ENCODE measurements around the gene BCHE.
"Not testable (repeated sequence)": the region's sequence is repeated elsewhere in the genome, so short reads cannot be mapped to it uniquely, and the experiment has no call there.

Gene BCHE

GRCh38 chr3:165815682-165816081, 21.5 kb downstream of the BCHE start:
- DNase-seq = no peak

DNA sequence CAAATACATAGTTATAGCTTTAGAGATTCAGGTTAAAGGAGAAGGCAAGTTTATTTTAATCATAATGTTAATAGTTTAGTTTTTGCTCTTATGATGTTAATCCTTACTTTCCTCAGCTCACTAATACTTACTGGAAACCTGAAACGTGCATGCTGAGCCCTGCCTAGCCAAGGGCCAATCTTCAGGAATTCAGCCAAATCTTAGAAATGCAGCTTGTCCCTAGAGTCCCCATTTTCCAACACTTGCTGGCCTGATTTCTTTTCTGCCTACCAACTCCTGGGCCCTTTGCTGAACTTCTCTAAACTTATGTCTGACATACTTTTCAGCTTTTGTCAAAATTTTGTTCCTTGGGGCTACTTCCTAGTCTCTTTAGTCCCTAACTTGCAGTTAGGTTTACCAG, 22.8 kb downstream of the BCHE start:
- no peak for DNase-seq

DNA sequence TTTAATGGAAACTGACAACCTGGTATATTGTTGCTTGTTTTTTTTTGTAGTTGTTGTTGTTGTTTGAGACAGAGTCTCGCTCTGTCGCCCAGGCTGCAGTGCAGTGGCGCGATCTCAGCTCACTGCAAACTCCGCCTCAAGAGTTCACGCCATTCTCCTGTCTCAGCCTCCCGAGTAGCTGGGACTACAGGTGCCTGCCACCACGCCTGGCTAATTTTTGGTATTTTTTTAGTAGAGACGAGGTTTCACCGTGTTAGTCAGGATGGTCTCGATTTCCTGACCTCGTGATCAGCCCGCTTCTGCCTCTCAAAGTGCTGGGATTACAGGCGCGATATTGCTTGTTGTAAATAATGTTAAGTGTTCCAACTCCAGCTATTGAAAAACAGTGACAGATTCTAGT, 29.3 kb downstream of the BCHE start:
- DNase-seq = not testable (repeated sequence)

- no peak for DNase-seq
These were observed 31.2 kb downstream of the BCHE start for GRCh38 chr3:165805946-165806561.

DNA sequence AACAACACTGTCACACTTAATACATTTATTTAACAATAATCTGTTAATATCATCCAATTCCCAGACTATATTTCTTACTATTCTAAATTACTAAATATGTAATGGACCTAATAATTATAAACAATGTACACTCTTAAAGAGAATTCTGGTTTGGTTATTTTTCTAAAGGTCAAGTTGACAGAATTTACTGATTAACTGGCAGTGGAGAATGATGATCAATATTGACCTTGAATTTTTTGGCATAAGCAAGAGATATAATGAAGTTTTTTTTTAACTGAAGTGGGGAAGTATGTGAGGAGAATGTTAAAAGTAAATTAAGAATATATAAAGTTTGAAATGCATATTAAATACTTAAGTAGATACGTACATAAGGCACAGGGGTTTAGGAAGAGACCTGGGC, 33.8 kb downstream of the BCHE start:
- no peak for DNase-seq

DNA sequence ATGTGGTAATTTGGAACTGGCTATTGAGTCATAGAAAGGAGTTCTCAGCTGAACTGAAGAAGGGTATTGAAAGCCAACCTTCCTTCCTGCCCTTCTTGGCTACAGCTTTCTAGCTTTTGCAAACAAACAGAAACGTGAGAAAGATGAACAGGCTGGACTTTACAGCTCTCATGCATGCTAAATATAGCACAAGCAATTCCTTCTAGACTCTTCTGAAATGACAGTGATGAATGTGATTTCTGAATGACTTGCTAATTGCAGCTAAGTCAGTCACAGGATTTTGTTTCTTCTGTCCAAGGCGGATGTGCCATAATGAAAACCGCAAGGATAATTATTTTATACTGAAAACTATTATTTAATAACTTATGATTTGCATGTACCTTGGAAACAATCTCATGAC, 36.3 kb downstream of the BCHE start:
- DNase-seq = no peak

DNA sequence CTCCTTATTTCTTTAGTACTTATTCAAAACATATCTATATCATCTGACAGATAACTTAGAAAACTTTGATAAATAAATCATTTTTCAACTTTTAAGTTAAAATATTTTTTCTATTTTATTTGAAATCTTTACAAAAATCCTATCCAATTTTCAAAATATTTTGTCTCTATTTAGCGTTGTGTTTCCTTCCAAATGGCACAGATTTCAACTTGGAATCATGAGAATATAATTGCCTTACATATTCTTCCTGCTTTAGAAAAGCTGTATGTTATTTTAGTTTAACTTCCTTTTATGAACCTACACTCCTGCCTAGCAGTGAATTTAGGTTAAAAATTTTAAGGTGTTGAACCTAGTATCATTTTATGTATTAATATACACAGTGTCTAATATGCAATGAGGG, 38.2 kb downstream of the BCHE start:
- no peak for DNase-seq

DNA sequence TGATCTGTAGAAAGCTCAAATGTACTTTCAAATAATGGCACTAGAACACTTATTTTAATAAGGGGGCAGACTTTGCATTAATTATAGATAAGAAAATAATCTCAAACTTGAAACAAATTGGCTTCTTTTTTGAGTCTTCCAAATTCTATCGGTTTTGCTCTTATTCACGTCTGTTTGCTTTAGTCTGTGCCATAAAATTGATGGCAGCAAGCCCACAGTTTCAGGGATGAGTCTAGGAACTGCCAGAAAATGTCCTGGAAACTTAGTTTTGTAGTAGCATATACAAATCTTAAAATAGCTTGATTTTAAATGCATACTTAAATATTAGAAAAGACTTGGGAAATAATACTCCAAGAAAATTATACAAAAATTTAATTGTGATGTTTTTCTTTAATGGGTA, 39.7 kb downstream of the BCHE start:
- no peak for DNase-seq

- no peak for DNase-seq
These were observed 40.5 kb downstream of the BCHE start for GRCh38 chr3:165796701-165797100.

- no peak for DNase-seq
These were observed 48.7 kb downstream of the BCHE start for GRCh38 chr3:165788531-165788930.

DNA sequence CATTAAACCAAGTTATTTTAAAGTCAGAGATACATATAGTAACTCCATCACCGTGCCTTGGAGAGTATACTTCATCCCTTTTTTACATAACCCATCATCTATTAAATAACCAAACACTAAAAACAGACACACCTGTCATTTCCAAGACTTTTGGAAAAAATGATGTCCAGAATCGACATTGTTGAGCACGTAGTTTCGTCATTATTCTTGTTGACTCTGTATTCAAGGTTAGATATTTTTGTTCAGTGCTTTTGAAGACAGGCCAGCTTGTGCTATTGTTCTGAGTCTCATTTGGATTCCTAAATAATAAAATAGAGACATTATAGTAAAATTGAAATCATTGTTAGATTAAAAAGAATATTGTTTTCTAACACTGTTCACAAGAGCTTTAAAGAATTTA, 51.2 kb downstream of the BCHE start:
- DNase-seq = no peak

- DNase-seq = no peak
These were observed 52.9 kb downstream of the BCHE start for GRCh38 chr3:165784337-165784736.

DNA sequence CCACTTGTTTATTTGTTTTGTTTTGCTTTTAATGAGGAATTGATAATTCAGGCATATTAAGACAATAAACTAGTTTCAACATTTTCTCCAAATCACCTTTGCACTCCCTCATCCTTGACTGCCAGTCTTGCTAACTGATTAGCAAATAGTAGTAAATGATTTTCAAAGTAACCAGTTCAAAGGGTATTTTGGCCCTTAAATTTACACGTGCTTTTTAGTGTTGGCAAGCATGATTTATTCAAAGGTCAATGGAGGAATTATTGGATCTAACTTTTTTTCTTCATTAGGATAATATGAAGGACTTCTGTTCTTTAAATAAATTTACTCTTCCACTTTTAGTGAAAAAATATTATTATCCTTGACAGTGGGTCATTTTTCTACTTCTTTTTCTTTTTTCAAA, 53.8 kb downstream of the BCHE start:
- DNase-seq = no peak

- no peak for DNase-seq
These were observed 58.3 kb downstream of the BCHE start for GRCh38 chr3:165778891-165779290.

DNA sequence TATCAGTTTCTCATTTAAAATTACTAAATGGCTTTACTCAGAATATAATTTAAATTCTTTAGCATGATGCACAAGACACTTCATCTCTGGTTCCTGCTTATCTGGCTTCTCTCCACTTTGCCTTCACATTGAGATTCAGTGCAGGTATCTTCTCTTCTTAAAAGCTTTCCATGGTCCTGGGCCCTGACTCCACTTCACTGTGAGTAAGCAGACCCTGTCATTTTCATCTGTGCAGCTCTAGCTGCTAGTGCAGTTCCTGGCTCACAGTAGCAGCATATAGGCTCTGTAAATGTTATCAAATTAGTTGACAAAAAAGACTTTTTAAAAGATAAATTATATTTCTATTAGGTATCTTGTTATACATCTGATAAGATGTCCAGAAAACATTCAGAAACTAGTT, 58.8 kb downstream of the BCHE start:
- no peak for DNase-seq

DNA sequence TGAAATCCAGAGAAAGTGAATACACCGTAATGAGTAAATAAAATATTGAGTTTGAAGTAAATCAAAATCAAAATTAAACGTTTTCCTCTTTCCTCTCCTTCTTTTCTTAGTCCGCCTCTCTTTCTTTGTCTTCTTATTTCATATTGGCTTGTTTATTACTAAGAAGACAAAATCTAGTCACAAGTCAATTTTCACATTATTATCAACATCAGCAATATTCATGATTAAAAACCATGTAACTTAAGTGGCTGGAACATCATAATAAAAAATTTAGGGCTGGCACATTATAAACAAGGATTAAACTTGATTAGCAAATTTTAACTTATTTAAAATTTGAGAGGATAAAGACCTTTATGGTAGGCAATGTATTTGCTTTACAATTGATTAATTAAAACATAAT, 61.4 kb downstream of the BCHE start:
- no peak for DNase-seq

DNA sequence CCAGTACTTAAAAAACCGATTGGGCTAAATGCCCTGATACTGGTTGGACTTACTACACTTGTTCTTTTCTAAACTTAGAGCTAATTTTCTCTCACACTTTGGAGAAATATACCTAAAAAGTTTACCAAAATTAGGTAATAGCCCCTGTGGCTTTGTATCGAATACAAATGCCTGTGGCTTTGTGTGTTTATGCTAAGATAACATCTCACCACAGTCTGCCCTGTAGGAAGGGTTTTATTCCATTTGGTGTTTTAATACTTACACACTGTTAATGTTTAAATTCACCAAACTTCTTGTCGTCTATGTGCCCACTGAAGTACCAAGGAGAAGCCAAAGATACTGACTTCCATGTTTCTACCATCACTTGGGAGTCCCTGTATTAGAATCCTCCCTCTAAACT, 66.4 kb downstream of the BCHE start:
- DNase-seq = no peak

DNA sequence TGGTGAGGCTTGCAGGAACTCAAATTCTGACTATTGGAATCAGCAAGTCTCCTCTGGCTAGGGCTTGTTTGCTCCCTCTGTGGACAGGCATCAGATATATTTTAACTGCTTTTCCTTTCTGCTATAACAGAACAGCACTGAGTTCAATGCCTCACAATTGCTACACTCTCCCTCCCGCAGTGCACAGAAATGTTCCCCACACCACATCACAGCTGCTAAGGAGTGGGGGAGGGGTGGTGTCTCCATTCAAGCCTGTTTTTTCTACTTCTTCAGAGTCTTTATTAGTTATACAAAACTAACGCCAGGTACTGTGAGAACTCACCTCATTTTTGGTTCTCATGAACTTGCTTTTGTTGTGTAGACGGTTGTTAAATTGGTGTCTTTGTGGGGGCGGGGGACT, 68.5 kb downstream of the BCHE start:
- no peak for DNase-seq

GRCh38 chr3:165759041-165759440, 78.2 kb downstream of the BCHE start:
- no peak for DNase-seq

GRCh38 chr3:165755571-165755970, 81.7 kb downstream of the BCHE start:
- no peak for DNase-seq

- no peak for DNase-seq
These were observed 82.8 kb downstream of the BCHE start for GRCh38 chr3:165754219-165755007.

DNA sequence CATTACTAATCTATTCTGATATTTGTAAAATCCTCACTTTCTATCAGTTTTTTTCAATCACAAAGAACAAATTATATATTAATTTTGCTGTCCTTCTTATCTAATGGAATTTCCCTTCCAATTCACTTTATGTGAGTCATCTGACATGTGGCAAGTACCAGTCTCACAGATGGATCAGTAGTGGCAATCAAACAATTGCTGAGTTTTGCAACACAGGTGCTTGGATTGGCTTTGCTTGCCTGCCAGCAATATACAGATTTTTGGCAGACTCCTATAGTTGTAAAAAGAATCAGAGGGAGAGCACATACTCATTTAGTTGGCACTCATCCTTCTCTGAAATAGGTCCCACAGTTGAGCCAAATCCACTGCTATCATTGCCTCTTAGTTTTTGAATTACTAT, 83.7 kb downstream of the BCHE start:
- no peak for DNase-seq

DNA sequence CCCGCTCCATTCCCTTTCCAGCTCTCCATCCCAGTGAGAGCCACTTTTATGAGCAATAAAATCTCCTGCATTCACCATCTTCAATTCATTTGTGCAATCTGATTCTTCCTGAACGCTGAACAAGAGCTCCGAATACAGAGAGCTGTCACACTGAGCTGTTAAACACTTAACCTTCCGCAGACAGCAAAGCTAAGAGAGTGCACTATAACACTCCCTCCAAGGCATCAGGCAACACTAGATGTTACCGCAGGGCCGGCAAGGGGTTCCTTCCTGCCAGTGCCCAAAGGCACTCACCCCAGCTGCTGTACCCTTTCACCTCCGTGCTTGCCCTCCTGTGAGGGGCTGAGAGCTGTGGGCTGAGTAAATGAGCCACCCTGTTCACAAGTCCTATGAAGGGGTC, 85.6 kb downstream of the BCHE start:
- no peak for DNase-seq

GRCh38 chr3:165749821-165750220, 87.4 kb downstream of the BCHE start:
- no peak for DNase-seq

DNA sequence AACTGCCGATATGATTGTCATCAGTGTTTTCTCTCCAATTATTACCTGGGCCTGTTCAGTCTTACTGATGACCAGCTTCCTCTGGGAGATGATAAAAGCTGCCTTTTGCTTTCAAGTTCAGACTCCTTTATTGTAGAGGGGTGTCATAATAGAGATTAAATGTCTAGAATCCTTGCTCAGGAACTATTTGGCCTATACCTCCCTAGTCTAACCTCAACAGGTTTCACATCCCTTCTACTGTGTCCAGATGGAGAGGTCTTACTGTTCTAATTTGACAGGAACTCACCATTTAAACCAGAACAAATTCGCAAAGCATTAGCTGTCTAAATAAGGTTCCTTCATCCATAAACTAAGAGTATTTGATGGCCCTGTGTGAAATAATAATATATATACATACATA, 88.0 kb downstream of the BCHE start:
- DNase-seq = no peak

All from EL (cell line).